Fibroblast of mammary gland (primary cell): ENCODE data around the gene TEDC1.

Experiments used
- DNase-seq: peaks from one replicate; pipeline ENCODE4 v3.0.0-alpha.2; 2010; ENCODE audit warnings: low read depth
- H3K4me3 ChIP-seq: 2 replicates; pipeline ENCODE4 v1.5.1; 2011; ENCODE audit warnings: low read depth, mild to moderate bottlenecking, low read length, moderate library complexity; ENCODE audit not compliant: control insufficient read depth
- CTCF ChIP-seq: conservative IDR thresholded peaks from 2 replicates; pipeline ENCODE4 v1.5.1; 2011; ENCODE audit warnings: low read depth, low read length, inconsistent platforms; ENCODE audit not compliant: control insufficient read depth, insufficient read depth

TEDC1 gene

GRCh38 chr14:105477660-105478397 lies 13.2 kb upstream of the TEDC1 start:
- TF ChIP-seq CTCF = no peak
- H3K4me3 ChIP-seq = no peak overlapping the region
- no peak for DNase-seq

DNA sequence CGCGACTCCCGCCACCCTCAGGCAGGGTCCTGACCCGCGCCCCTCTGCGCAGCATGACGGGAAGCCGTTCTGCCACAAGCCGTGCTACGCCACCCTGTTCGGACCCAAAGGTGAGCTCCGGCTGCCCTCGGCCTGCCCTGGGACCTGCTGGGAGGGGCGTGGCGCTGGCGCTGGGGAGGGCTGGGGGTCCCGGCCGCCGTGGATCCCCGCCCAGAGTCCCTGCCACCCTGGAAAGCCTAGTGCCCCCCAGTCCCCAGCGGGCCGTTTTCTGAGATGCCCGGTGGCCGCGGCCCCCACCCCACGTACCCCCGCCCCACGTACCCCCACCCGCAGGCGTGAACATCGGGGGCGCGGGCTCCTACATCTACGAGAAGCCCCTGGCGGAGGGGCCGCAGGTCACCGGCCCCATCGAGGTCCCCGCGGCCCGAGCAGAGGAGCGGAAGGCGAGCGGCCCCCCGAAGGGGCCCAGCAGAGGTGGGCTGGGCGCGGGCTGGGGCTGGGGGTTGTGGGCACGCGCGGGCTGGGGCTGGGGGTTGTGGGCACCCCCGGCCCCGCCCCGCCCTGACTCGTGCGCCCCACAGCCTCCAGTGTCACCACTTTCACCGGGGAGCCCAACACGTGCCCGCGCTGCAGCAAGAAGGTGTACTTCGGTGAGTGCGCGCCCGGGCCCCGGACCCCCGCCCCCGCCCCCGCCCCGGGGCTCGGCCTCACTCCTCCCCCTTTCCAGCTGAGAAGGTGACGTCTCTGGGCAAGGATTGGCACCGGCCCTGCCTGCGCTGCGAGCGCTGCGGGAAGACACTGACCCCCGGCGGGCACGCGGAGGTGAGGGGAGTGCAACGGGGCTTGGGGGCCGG lies 12.4 kb upstream of the TEDC1 start:
- no peak overlapping the region for H3K4me3 ChIP-seq
- no peak for TF ChIP-seq CTCF
- DNase-seq = no peak

DNA sequence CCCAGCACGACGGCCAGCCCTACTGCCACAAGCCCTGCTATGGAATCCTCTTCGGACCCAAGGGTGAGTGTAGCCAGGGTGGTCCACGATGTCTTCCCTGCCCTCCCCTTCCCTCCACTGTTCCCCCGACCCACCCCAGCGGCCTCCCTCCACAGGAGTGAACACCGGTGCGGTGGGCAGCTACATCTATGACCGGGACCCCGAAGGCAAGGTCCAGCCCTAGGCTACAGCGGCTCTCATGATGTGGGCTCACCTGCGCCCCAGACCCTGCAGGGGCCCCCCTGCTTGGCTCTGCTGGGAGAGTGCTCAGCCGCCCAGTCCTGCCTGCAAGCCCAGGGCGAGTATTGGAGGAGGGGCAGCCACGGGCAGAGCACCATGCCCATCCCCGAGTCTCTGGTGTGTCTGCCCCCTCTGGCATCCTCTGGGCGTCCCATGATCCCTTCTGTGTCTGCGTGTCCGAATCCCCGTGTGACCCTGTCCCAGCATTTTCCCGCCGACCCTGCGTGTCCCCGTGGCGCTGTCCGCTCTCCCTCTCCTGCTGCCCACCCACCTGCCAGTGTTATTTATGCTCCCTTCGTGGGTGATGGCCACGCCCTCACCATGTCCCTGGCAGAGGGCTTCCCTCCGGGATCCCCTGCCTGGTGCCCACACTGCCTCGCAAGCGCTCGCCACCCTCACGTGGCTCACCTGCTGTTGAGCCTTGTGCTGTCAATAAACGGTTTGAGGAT lies 11.5 kb upstream of the TEDC1 start:
- H3K4me3 ChIP-seq = no peak overlapping the region
- TF ChIP-seq CTCF = no peak
- DNase-seq = no peak

- no peak for TF ChIP-seq CTCF
- no peak overlapping the region for H3K4me3 ChIP-seq
- DNase-seq = no peak
Observed at GRCh38 chr14:105480199-105480746, 10.8 kb upstream of the TEDC1 start.

GRCh38 chr14:105480807-105481801 lies 9.9 kb upstream of the TEDC1 start:
- peak; percentile 96 for TF ChIP-seq CTCF
- peak; percentile 81 for DNase-seq
- peak overlapping the region; percentile 56 for H3K4me3 ChIP-seq
